ENCODE measurements around the gene PRIMA1. TPM values are rescaled to one million over a fixed set of nuclear protein-coding genes. Genes with fewer than 3 reads are reported as not detected.

Gene PRIMA1
- total RNA-seq, 1 donor from 2014 or later = 2.4 TPM

DNA sequence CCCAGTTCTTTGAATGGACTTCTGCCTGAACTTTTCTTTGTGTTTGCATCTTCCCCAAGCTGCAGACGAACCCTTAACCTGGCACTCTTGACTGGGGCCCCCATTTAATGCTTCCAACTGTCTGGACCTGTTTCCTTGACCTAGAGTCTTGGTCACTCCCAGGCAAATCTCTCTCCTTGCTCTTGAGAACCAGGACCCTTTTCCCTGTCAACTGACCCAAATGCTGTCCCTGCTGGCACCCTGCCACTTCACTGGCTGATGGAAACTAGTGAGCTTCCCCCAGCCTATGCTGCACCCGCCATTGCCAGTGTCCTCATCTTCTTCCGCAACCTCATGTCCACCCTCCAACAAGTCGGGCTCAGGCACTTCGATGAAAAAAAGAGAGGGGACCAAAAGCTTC lies 79.5 kb downstream of the PRIMA1 start:
- Mint-ChIP-seq H3K9me3 (ENCODE audit: unreplicated experiment) (peaks cover 9% of the 10 kb centered on the region), H3K4me1 (ENCODE audit: low read depth, unreplicated experiment) (peaks cover 22% of the 10 kb centered on the region), H3K4me3 (ENCODE audit: unreplicated experiment) (peak overlapping the region; percentile 49), H3K36me3 (ENCODE audit: unreplicated experiment) (no peaks in the 10 kb centered on the region), H3K27me3 (ENCODE audit: unreplicated experiment) (peaks cover 5% of the 10 kb centered on the region), H3K27ac (ENCODE audit: unreplicated experiment) (peak overlapping the region; percentile 72)
- no peak for DNase-seq
- TF ChIP-seq, protein P1, sequence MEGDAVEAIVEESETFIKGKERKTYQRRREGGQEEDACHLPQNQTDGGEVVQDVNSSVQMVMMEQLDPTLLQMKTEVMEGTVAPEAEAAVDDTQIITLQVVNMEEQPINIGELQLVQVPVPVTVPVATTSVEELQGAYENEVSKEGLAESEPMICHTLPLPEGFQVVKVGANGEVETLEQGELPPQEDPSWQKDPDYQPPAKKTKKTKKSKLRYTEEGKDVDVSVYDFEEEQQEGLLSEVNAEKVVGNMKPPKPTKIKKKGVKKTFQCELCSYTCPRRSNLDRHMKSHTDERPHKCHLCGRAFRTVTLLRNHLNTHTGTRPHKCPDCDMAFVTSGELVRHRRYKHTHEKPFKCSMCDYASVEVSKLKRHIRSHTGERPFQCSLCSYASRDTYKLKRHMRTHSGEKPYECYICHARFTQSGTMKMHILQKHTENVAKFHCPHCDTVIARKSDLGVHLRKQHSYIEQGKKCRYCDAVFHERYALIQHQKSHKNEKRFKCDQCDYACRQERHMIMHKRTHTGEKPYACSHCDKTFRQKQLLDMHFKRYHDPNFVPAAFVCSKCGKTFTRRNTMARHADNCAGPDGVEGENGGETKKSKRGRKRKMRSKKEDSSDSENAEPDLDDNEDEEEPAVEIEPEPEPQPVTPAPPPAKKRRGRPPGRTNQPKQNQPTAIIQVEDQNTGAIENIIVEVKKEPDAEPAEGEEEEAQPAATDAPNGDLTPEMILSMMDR (IDR thresholded peaks at IDR 0.05; ENCODE audit: partially characterized antibody, unreplicated experiment) = no peak

DNA sequence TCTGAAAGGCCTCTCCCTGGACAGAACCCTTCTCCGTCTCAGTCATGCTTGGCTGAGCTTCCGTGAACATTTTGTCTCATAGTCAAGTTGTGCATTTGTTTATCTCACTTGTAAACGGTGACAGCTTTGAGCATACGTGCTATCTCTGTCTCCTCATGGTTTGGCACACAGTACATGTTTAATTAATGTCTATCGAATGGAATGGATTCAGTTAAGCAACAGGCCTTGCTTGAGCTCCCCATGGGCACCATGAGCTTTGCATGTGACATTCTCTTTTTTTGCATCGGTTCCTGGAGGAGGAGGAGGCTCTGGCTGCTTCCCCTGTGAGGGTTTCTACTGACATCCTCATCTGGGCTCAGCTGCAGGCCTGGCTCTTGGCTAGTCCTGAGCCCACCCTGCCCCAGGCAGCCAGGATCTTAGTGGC lies 80.0 kb downstream of the PRIMA1 start:
- H3K4me1 Mint-ChIP-seq (ENCODE audit: low read depth, unreplicated experiment) = peaks cover 22% of the 10 kb centered on the region
- peak overlapping the region; percentile 64 for H3K27ac Mint-ChIP-seq (ENCODE audit: unreplicated experiment)
- H3K4me3 Mint-ChIP-seq (ENCODE audit: unreplicated experiment) = peak overlapping the region; percentile 49
- TF ChIP-seq, protein P1 (IDR thresholded peaks at IDR 0.05; ENCODE audit: partially characterized antibody, unreplicated experiment) = no peak
- no peak for DNase-seq
- H3K27me3 Mint-ChIP-seq (ENCODE audit: unreplicated experiment) = peaks cover 4% of the 10 kb centered on the region
- no peaks in the 10 kb centered on the region for H3K36me3 Mint-ChIP-seq (ENCODE audit: unreplicated experiment)
- H3K9me3 Mint-ChIP-seq (ENCODE audit: unreplicated experiment) = peaks cover 7% of the 10 kb centered on the region

DNA sequence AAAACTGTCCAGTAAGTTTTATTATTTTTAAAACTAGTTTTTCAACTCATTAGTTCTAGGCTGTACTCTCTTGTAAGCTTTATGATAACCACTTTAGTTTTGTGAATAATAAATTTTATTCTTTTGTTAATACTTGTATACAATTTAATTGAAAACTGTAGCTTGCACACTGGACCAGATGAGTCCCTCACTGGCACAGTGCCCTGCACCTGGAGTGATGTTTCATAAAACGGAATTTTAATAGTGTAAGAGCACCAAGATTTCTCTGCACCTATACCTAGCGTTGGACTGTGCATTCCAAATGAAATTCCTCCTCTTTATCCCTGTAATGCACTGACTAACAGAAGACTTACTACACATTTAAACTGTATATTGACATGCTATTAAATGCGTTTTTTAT lies 80.8 kb downstream of the PRIMA1 start:
- TF ChIP-seq, protein P1 (IDR thresholded peaks at IDR 0.05; ENCODE audit: partially characterized antibody, unreplicated experiment) = no peak
- peaks cover 5% of the 10 kb centered on the region for H3K9me3 Mint-ChIP-seq (ENCODE audit: unreplicated experiment)
- no peaks in the 10 kb centered on the region for H3K36me3 Mint-ChIP-seq (ENCODE audit: unreplicated experiment)
- H3K4me1 Mint-ChIP-seq (ENCODE audit: low read depth, unreplicated experiment) = peaks cover 21% of the 10 kb centered on the region
- no peak overlapping the region for H3K27ac Mint-ChIP-seq (ENCODE audit: unreplicated experiment)
- H3K4me3 Mint-ChIP-seq (ENCODE audit: unreplicated experiment) = no peak overlapping the region
- peaks cover 6% of the 10 kb centered on the region for H3K27me3 Mint-ChIP-seq (ENCODE audit: unreplicated experiment)
- DNase-seq = no peak

DNA sequence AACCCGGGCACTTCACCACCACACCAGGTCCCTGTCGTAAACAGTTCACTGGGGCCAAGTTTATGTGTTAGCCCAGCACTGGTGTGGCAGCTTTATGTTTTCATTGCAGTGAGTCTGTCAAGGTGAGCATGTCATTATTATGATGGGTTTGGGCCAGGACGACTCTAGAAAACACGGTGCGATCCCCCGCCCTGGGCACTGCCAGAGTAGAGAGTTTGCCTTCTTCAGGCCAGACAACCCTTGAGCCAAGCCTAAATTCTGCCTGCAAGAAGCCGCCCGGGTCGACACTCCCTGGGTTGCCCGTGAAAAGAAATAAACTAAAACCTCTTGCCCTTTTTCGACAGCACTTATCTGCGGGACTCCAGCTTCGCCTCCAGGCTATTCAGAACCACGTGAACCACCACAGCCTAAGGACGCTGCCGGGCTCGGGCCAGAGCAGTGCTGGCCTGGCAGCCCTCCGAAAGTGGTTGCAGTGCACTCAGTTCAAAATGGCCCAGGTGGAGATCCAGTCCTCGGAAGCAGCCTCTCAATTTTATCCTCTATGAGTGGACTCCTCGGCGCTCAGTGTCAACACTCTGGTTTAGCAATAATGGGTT lies 81.8 kb downstream of the PRIMA1 start:
- H3K27me3 Mint-ChIP-seq (ENCODE audit: unreplicated experiment) = peaks cover 6% of the 10 kb centered on the region
- H3K4me3 Mint-ChIP-seq (ENCODE audit: unreplicated experiment) = no peak overlapping the region
- peaks cover 18% of the 10 kb centered on the region for H3K4me1 Mint-ChIP-seq (ENCODE audit: low read depth, unreplicated experiment)
- H3K36me3 Mint-ChIP-seq (ENCODE audit: unreplicated experiment) = no peaks in the 10 kb centered on the region
- H3K27ac Mint-ChIP-seq (ENCODE audit: unreplicated experiment) = no peak overlapping the region
- peaks cover 4% of the 10 kb centered on the region for H3K9me3 Mint-ChIP-seq (ENCODE audit: unreplicated experiment)
- TF ChIP-seq, protein P1 (IDR thresholded peaks at IDR 0.05; ENCODE audit: partially characterized antibody, unreplicated experiment) = no peak
- no peak for DNase-seq

DNA sequence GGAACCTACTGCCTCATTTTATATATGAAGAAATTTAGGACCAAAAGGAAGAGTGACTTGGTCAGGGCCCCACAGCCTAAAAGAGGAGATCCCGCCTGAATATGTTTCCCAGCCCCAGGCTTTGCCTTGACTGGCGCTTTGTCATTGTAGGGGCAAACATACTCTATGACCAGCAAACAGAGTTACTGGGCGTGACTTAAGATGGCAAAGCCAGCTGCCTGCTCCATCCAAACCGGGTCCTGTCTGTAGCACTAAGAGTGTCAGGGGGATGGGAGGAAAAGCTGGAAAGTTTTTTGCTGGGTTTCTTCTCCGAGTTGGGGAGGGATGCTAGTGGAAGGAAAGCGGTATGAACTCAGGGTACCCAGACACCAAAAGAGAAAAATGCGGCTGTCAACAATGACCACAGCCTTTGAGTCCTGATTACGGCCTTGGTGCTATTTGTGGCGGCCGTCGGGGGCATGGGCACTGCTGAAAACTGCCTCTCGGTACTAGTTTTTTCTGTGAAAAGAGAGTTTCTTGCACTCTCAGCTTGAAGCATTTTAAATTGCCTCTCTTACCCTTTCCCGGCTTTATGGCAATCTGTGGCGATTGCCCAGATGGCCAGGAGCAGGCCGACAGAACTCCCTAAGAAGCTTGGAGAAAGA lies 82.7 kb downstream of the PRIMA1 start:
- no peaks in the 10 kb centered on the region for H3K36me3 Mint-ChIP-seq (ENCODE audit: unreplicated experiment)
- H3K27ac Mint-ChIP-seq (ENCODE audit: unreplicated experiment) = no peak overlapping the region
- no peak overlapping the region for H3K4me3 Mint-ChIP-seq (ENCODE audit: unreplicated experiment)
- H3K9me3 Mint-ChIP-seq (ENCODE audit: unreplicated experiment) = peaks cover 4% of the 10 kb centered on the region
- no peak for DNase-seq
- peaks cover 5% of the 10 kb centered on the region for H3K27me3 Mint-ChIP-seq (ENCODE audit: unreplicated experiment)
- peaks cover 18% of the 10 kb centered on the region for H3K4me1 Mint-ChIP-seq (ENCODE audit: low read depth, unreplicated experiment)
- TF ChIP-seq, protein P1 (IDR thresholded peaks at IDR 0.05; ENCODE audit: partially characterized antibody, unreplicated experiment) = no peak
